BLaER1 (cell line): ENCODE data around the gene E2F4.
A peak's percentile ranks its signal among the peaks of the same experiment; 100 is the strongest.

Source experiments
- H3K27ac ChIP-seq: shearing (Covaris generic); formaldehyde crosslinking; 2 replicates; pipeline ENCODE4 v1.8.1; 2022
- H3K27me3 ChIP-seq: shearing (Covaris generic); formaldehyde crosslinking; 2 replicates; pipeline ENCODE4 v1.8.1; 2022
- H3K36me3 ChIP-seq: shearing (Covaris generic); formaldehyde crosslinking; 2 replicates; pipeline ENCODE4 v1.8.1; 2022
- H3K4me1 ChIP-seq: shearing (Covaris generic); formaldehyde crosslinking; 2 replicates; pipeline ENCODE4 v1.8.1; 2022
- H3K4me2 ChIP-seq: shearing (Covaris generic); formaldehyde crosslinking; 2 replicates; pipeline ENCODE4 v1.8.1; 2022
- H3K4me3 ChIP-seq: shearing (Covaris generic); formaldehyde crosslinking; 2 replicates; pipeline ENCODE4 v1.8.1; 2022
- H3K9ac ChIP-seq: shearing (Covaris generic); formaldehyde crosslinking; 2 replicates; pipeline ENCODE4 v1.8.1; 2022
- H3K9me3 ChIP-seq: shearing (Covaris generic); formaldehyde crosslinking; 2 replicates; pipeline ENCODE4 v1.8.1; 2022
- H4K20me1 ChIP-seq: shearing (Covaris generic); formaldehyde crosslinking; 2 replicates; pipeline ENCODE4 v1.8.1; 2022
- Cebpa-rat ChIP-seq: shearing (Covaris generic); IDR thresholded peaks from 2 replicates; pipeline ENCODE4 v1.8.1; 2022

E2F4 gene

DNA sequence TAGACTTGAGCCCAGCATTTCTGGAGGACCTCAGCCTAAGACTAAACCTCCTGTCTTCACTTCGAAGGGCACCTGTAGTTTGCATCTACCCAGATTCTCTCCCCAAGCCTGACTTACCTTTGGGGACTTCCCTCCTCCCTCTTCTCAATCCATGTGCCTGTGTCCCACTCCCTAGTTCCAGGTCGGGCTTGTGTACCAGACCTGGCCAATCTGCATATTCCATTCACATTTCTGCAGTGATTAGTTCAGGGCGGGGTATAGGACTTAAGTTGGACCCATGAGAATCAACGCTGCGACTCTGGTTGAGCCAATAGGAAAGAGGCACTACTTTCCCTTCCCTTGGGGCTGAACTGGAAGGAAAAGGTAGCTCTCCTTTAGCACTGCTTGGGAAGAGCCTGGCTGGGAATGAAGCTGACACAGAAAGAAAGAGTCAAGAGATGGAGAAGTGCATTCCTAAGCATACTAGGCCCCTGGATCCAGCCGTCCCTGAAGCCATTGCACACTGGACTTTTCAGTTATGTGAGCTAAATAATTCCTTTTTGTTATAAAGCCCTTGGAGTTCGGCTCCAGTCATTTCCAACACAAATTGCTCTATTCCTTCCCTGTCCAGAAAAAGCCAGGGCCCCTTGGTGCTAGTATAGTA lies 34.7 kb upstream of the E2F4 start:
- Histone ChIP-seq H4K20me1 (peaks cover 82% of the 10 kb centered on the region), H3K9ac (no peak overlapping the region), H3K36me3 (peaks cover 7% of the 10 kb centered on the region; the same call in 1 of the 2 replicates), H3K4me3 (no peak overlapping the region), H3K27me3 (peaks cover 27% of the 10 kb centered on the region), H3K4me1 (peaks cover 53% of the 10 kb centered on the region), H3K27ac (no peak overlapping the region), H3K4me2 (no peak overlapping the region), H3K9me3 (no peaks in the 10 kb centered on the region)
- no peak for TF ChIP-seq Cebpa-rat

DNA sequence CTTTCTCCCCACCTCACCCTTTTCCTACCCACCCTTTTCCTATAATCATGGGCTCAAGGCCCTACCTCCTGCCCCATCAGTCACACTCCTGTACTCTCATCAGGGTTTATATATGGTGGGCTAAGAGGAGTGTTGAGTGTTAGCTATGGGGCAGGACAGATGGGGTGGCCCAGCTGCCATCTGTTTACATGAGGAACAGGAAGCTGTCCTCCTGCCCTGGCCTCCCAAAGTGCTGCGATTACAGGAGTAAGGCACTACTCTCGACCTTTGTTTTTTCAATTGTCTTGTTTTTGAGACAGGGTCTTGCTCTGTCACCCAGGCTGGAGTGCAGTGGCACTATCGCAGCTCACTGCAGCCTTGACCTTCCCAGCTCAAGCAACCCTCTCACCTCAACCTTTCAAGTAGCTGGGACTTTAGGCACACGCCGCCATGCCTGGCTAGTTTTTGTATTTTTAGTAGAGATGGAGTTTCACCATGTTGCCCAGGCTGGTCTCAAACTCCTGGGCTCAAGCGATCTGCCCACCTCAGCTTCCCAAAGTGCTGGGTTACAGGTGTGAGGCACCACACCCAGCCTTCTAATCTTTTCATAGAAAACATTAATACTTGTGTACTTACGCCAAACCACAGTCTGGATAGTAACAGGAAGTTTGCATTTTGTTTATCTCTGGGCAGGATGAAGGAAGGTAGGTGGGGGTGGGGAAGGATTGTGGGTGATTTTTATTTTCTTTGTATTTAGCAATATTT lies 33.9 kb upstream of the E2F4 start:
- no peak for TF ChIP-seq Cebpa-rat
- H3K27me3 ChIP-seq: peaks cover 30% of the 10 kb centered on the region
- H3K4me2 ChIP-seq: peak overlapping the region; percentile 99
- 0 out of 2 replicates have a peak overlapping the region, but pooled peaks have one; percentile 81 for H3K9ac ChIP-seq
- H3K36me3 ChIP-seq: peaks cover 7% of the 10 kb centered on the region; the same call in 1 of the 2 replicates
- H3K27ac ChIP-seq: no peak overlapping the region
- H3K4me1 ChIP-seq: peaks cover 62% of the 10 kb centered on the region
- peaks cover 82% of the 10 kb centered on the region for H4K20me1 ChIP-seq
- no peaks in the 10 kb centered on the region for H3K9me3 ChIP-seq
- H3K4me3 ChIP-seq: 0 out of 2 replicates have a peak overlapping the region, but pooled peaks have one; percentile 93

DNA sequence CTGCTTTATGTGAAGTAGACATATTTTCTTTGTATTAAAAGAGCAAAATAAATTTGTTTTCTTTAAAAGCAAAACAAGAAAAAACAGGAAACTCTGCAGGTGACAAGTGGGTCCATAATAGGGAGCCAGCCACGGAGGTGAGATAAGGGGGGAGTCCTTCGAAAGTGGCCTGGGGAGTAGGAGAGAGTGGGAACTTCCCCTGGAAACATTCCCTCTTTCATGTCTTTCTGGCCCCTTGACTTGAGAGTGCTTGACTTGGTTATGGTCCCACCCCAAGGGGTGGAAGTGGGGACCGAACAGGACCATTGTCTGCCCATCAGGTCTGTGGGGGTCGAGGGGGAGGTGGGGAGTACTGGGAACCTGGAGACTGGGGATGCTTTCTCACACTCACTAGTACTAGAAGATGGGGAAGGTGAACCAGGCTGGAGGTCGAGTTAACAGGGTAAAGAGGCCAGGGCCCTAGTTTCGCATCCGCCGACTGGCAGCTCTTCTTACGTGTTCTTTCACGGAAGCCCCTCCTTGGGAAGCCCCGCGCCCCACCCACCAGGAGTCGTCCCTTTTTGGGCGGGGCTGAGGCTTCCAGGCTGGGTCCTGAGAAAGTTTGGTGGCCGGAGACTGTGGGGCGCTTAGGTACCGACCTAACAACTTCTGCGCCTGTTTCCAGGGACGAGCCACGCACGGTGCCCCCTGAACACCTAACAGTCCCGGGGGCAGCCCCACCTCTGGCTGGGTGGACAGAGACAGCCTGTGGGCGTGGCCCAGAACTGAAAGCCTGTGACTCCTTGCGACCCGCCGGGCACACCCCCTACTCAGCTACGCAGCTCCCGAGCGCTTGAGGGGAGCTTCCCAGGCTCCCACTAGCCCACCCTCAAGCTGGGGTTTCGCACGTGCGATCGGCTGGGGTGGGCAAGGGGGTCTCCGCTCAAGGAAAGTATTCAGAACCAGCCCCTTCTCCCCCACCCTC lies 33.0 kb upstream of the E2F4 start:
- H3K27me3 ChIP-seq: peaks cover 38% of the 10 kb centered on the region
- peaks cover 7% of the 10 kb centered on the region; the same call in 1 of the 2 replicates for H3K36me3 ChIP-seq
- H3K9me3 ChIP-seq: no peaks in the 10 kb centered on the region
- H3K9ac ChIP-seq: peak overlapping the region; percentile 81
- peak overlapping the region; percentile 93 for H3K4me3 ChIP-seq
- peak overlapping the region; percentile 28; the same call in 1 of the 2 replicates for H3K27ac ChIP-seq
- no peak for TF ChIP-seq Cebpa-rat
- peak overlapping the region; percentile 99 for H3K4me2 ChIP-seq
- H3K4me1 ChIP-seq: peaks cover 70% of the 10 kb centered on the region
- H4K20me1 ChIP-seq: peaks cover 84% of the 10 kb centered on the region

DNA sequence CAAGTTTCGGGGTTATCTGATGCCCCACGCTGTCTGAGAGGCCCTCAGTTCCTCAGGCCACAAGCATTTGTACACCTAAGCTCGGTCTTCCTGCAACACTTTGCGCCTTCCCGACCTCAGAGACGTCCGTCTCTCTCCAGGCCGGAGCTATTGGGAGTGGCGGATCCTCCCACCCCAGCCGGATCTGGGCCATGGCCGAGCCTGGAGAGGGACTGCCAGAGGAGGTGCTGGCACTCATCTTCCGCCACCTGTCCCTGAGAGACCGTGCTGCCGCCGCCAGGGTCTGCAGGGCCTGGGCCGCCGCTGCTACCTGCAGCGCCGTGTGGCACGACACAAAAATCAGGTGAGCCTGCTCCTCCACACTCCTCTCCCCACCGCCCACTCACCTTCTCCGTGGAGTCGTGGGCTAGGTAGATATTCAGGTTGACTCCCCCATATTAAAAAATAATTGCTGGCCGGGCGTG lies 30.3 kb upstream of the E2F4 start:
- Histone ChIP-seq H3K27me3 (peaks cover 57% of the 10 kb centered on the region), H3K4me2 (peak overlapping the region; percentile 99), H3K4me3 (peak overlapping the region; percentile 93; the same call in 1 of the 2 replicates), H3K27ac (no peak overlapping the region), H3K4me1 (peaks cover 66% of the 10 kb centered on the region), H3K9me3 (no peaks in the 10 kb centered on the region), H3K9ac (no peak overlapping the region), H4K20me1 (peaks cover 75% of the 10 kb centered on the region), H3K36me3 (no peaks in the 10 kb centered on the region)
- no peak for TF ChIP-seq Cebpa-rat

DNA sequence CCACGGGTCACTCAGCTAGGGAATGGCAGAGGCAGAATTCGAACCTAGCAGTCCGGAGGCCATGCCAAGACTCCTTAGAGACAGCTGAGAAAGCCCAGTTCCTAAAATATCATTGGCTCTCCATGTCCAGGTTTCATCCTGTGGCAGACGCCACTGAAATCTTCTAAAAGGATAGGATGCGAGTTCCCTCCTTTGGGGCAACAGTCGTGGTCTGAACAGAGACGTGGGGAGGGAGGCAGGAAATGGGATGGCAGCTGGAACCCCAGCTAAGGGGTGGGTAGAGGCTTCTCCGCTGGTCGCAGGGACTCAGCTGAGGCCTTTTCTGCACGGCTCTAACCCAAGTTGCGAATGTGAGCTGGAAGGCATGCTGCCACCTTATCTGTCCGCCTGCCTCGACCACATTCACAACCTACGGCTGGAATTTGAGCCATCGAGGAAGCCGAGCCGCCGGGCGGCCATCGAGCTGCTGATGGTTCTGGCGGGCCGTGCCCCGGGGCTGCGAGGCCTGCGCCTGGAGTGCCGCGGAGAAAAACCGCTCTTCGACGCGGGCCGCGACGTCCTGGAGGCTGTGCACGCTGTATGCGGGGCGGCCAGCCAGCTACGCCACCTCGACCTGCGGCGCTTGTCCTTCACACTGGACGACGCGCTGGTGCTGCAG lies 29.3 kb upstream of the E2F4 start:
- Histone ChIP-seq H3K4me1 (peaks cover 62% of the 10 kb centered on the region), H3K36me3 (no peaks in the 10 kb centered on the region), H4K20me1 (peaks cover 65% of the 10 kb centered on the region), H3K4me3 (peak overlapping the region; percentile 63), H3K27ac (no peak overlapping the region), H3K9me3 (no peaks in the 10 kb centered on the region), H3K27me3 (peaks cover 67% of the 10 kb centered on the region), H3K9ac (no peak overlapping the region), H3K4me2 (peak overlapping the region; percentile 81)
- no peak for TF ChIP-seq Cebpa-rat

DNA sequence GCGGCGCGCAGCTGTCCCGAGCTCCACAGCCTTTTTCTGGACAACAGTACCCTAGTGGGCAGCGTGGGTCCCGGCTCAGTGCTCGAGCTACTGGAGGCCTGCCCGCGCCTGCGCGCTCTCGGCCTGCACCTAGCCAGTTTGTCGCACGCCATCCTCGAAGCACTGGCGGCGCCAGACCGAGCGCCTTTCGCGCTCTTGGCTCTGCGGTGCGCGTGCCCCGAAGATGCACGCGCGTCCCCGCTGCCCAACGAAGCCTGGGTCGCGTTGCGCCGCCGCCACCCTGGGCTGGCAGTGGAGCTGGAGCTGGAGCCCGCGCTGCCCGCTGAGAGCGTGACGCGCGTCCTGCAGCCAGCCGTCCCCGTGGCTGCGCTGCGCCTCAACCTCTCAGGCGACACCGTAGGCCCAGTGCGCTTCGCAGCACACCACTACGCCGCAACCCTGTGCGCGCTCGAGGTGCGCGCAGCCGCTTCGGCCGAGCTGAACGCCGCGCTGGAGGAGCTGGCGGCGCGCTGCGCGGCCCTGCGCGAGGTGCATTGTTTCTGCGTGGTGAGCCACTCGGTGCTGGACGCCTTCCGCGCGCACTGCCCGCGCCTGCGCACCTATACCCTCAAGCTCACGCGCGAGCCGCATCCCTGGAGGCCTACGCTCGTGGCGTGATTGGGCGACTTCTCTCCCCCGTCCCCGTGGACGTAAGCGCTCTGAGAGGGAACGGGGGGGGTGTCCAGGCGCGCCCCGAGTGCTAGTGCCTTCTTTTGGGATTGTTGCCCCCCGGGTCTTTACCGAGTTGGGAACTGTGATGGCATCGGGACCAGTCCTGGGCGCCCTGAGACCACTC lies 28.6 kb upstream of the E2F4 start:
- Histone ChIP-seq H3K27me3 (peaks cover 75% of the 10 kb centered on the region), H3K27ac (no peak overlapping the region), H3K4me2 (peak overlapping the region; percentile 81), H3K9ac (0 out of 2 replicates have a peak overlapping the region, but pooled peaks have one; percentile 10), H3K9me3 (no peaks in the 10 kb centered on the region), H3K4me1 (peaks cover 54% of the 10 kb centered on the region), H3K4me3 (peak overlapping the region; percentile 63), H4K20me1 (peaks cover 57% of the 10 kb centered on the region), H3K36me3 (no peaks in the 10 kb centered on the region)
- no peak for TF ChIP-seq Cebpa-rat

DNA sequence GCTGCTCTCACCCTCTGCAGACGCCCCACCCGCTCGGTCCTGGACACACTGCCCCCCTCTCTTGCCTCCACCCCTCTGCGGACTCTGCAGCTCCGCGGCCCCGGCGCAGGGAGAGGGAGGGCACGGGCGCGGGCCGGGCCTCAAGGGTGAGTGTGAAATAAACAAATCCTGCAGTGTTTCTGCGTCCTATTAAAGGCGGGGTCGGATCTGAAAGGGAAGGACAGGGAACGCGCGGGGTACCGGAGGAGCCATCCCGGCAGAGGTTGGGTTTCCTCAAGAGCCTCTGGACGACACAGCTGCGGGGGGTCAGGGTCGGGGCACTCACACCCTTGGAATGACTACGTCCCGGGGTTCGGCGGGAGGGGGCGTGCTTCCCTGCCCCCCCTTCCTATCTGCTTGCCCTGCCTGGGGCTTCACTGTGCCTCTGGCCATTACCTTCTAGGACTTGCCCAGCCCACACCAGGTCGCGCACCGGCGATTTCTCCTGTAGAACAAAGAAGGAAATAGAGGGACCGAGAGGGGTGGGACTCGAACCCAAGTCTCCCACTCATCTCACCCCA lies 27.9 kb upstream of the E2F4 start:
- Histone ChIP-seq H3K9me3 (no peaks in the 10 kb centered on the region), H4K20me1 (peaks cover 50% of the 10 kb centered on the region), H3K36me3 (no peaks in the 10 kb centered on the region), H3K4me3 (peak overlapping the region; percentile 63), H3K27me3 (peaks cover 81% of the 10 kb centered on the region), H3K9ac (no peak overlapping the region), H3K4me1 (peaks cover 54% of the 10 kb centered on the region), H3K27ac (no peak overlapping the region), H3K4me2 (peak overlapping the region; percentile 81)
- TF ChIP-seq Cebpa-rat: no peak

DNA sequence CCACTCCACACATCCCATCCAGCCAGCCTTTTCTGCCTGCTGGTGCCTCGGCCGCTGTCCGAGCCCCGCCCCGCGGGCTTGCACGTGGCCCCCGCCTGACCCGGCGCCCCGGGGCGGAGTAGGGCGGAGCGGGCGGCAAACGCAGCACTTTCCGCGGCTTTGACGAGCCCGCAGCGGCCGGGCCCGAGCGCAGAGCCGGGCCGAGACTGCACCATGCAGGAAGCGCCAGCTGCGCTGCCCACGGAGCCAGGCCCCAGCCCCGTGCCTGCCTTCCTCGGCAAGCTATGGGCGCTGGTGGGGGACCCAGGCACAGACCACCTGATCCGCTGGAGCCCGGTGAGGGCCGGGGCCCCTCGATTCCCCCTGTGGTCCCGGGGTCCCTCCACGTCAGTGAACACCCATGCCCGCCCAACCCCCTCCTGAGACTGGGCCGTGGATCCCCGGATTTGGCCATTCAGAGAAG lies 27.3 kb upstream of the E2F4 start, which contains the start of gene HSF4:
HSF4 (plus strand) TSS at position 147 of the 463 bp plus-strand sequence; CDS start at position 214, 67 bp downstream.
- Histone ChIP-seq H3K9me3 (no peaks in the 10 kb centered on the region), H3K4me1 (peaks cover 57% of the 10 kb centered on the region), H3K9ac (no peak within 1 kb of the TSS), H3K27ac (no peak within 1 kb of the TSS), H3K4me3 (peak within 1 kb of the TSS; percentile 63), H4K20me1 (peaks cover 46% of the 10 kb centered on the region), H3K4me2 (peak within 1 kb of the TSS; percentile 81), H3K27me3 (peaks cover 81% of the 10 kb centered on the region), H3K36me3 (no peaks in the 10 kb centered on the region)
- TF ChIP-seq Cebpa-rat: no peak
